GM23338 (cell line): ENCODE data around the gene TMEM139. TPM values are rescaled to one million over a fixed set of nuclear protein-coding genes. Genes with fewer than 3 reads are reported as not detected.

Source experiments
- ATAC-seq: fragments of 200-7000 bp; cut with Tn5 transposase; 3 replicates; pipeline ENCODE4 v1.9.1; 2020
- DNase-seq: peaks from one replicate; pipeline ENCODE4 v3.0.0-alpha.2; 2015; ENCODE audit warnings: low spot score
- H2AFZ ChIP-seq: fragments of 200-600 bp; sonication (generic); 2 replicates; pipeline ENCODE4 v1.8.0; 2016; ENCODE audit warnings: antibody characterized with exemption, mild to moderate bottlenecking, moderate library complexity
- H3F3A ChIP-seq: fragments of 200-600 bp; sonication (generic); replicated peaks from 2 replicates; pipeline ENCODE4 v1.8.0; 2017; ENCODE audit warnings: antibody characterized with exemption, mixed run types, low read depth
- H3K27ac ChIP-seq: fragments of 200-600 bp; sonication (generic); 2 replicates; pipeline ENCODE4 v1.6.1; 2016; ENCODE audit warnings: low read depth
- H3K27me3 ChIP-seq: fragments of 200-600 bp; sonication (generic); 2 replicates; pipeline ENCODE4 v1.8.0; 2016; ENCODE audit warnings: mild to moderate bottlenecking, mixed run types, moderate library complexity; ENCODE audit not compliant: insufficient read depth
- H3K36me3 ChIP-seq: fragments of 200-600 bp; sonication (generic); 2 replicates; pipeline ENCODE4 v1.8.0; 2016; ENCODE audit warnings: mild to moderate bottlenecking; ENCODE audit not compliant: insufficient read depth
- H3K4me1 ChIP-seq: fragments of 200-600 bp; sonication (generic); 2 replicates; pipeline ENCODE4 v1.8.0; 2016; ENCODE audit warnings: mild to moderate bottlenecking, moderate library complexity; ENCODE audit not compliant: insufficient read depth
- H3K4me2 ChIP-seq: fragments of 200-600 bp; sonication (generic); 2 replicates; pipeline ENCODE4 v1.7.1; 2017; ENCODE audit warnings: mixed run types
- H3K4me3 ChIP-seq: fragments of 200-600 bp; sonication (generic); 2 replicates; pipeline ENCODE4 v1.6.1; 2016; ENCODE audit warnings: mixed run types
- H3K79me2 ChIP-seq: fragments of 200-600 bp; sonication (generic); replicated peaks from 2 replicates; pipeline ENCODE4 v1.8.0; 2017; ENCODE audit warnings: mild to moderate bottlenecking; ENCODE audit not compliant: insufficient read depth
- H3K9me2 ChIP-seq: fragments of 200-600 bp; sonication (generic); 2 replicates; pipeline ENCODE4 v1.8.0; 2017; ENCODE audit not compliant: insufficient read depth
- H4K20me1 ChIP-seq: fragments of 200-600 bp; sonication (generic); replicated peaks from 2 replicates; pipeline ENCODE4 v1.8.0; 2017; ENCODE audit warnings: mild to moderate bottlenecking; ENCODE audit not compliant: insufficient read depth
- H3K27ac Mint-ChIP-seq: 2 replicates; pipeline ENCODE4 v1.8.0; 2020; ENCODE audit warnings: inconsistent platforms, mild to moderate bottlenecking, moderate library complexity, mixed read lengths
- H3K27me3 Mint-ChIP-seq: 3 replicates; pipeline ENCODE4 v1.8.0; 2022; ENCODE audit warnings: low read depth, mild to moderate bottlenecking, moderate library complexity, mixed read lengths, inconsistent platforms; ENCODE audit not compliant: insufficient read depth, poor library complexity
- H3K36me3 Mint-ChIP-seq: 3 replicates; pipeline ENCODE4 v1.8.0; 2021; ENCODE audit warnings: low read depth, mild to moderate bottlenecking, inconsistent platforms, moderate library complexity, mixed read lengths
- H3K4me1 Mint-ChIP-seq: 3 replicates; pipeline ENCODE4 v1.8.0; 2020; ENCODE audit warnings: mild to moderate bottlenecking, inconsistent platforms, mixed read lengths
- H3K4me3 Mint-ChIP-seq: 3 replicates; pipeline ENCODE4 v1.8.0; 2021; ENCODE audit warnings: moderate library complexity, mild to moderate bottlenecking, inconsistent platforms, mixed read lengths
- H3K9me3 Mint-ChIP-seq: 3 replicates; pipeline ENCODE4 v1.8.0; 2020; ENCODE audit warnings: moderate library complexity, mild to moderate bottlenecking, inconsistent platforms, mixed read lengths
- CREB1 ChIP-seq: fragments of 250-450 bp; sonication (Bioruptor Pico); IDR thresholded peaks from 2 replicates; pipeline ENCODE4 v1.5.0; 2020; ENCODE audit warnings: low read depth, mild to moderate bottlenecking, moderate library complexity
- ETS1 ChIP-seq: IDR thresholded peaks from 2 replicates; pipeline ENCODE4 v1.6.1; 2016; ENCODE audit warnings: antibody characterized with exemption
- EZH2 ChIP-seq: fragments of 200-600 bp; sonication (generic); IDR thresholded peaks from one replicate; pipeline ENCODE4 v1.8.0; 2017; ENCODE audit warnings: antibody characterized with exemption, mild to moderate bottlenecking, low read depth; ENCODE audit not compliant: unreplicated experiment
- JUNB ChIP-seq: IDR thresholded peaks from one replicate; pipeline ENCODE4 v1.6.1; 2016; ENCODE audit warnings: antibody characterized with exemption; ENCODE audit not compliant: unreplicated experiment
- POLR2AphosphoS5 ChIP-seq: IDR thresholded peaks from 2 replicates; pipeline ENCODE4 v1.6.1; 2016; ENCODE audit warnings: antibody characterized with exemption, low read depth
- REST ChIP-seq: IDR thresholded peaks from one replicate; pipeline ENCODE4 v1.6.1; 2018; ENCODE audit warnings: antibody characterized with exemption; ENCODE audit not compliant: unreplicated experiment
- STAT1 ChIP-seq: IDR thresholded peaks from one replicate; pipeline ENCODE4 v1.6.1; 2016; ENCODE audit warnings: antibody characterized with exemption; ENCODE audit not compliant: unreplicated experiment
- ZNF114 ChIP-seq: fragments of 250-450 bp; sonication (Bioruptor Pico); IDR thresholded peaks from 2 replicates; pipeline ENCODE4 v1.5.0; 2020; ENCODE audit warnings: mild to moderate bottlenecking, moderate library complexity
- ZNF462 ChIP-seq: fragments of 250-450 bp; sonication (Bioruptor Pico); IDR thresholded peaks from 2 replicates; pipeline ENCODE4 v1.5.0; 2020; ENCODE audit warnings: mild to moderate bottlenecking, moderate library complexity
- polyA plus RNA-seq: library from polyadenylated mRNA; unstranded; fragments of >200 nt; fragmentation: Nextera tagmentation; extraction: Ambion mirVana; gene quantifications from 2 replicates; pipeline ENCODE4 v1.2.1, GENCODE V29; 2016
- total RNA-seq: library from RNA; depleted of rRNA; stranded (reverse); fragments of >200 nt; shearing (Covaris generic); gene quantifications from 2 replicates; pipeline ENCODE4 v1.2.3, GENCODE V29; 2014

The TMEM139 gene
- total and polyA plus RNA-seq, 2 experiments from 2014 or later: 3.3 to 3.6 TPM

- H3K4me1 Mint-ChIP-seq: peaks cover 16% of the 10 kb centered on the region
- Histone ChIP-seq H3F3A (0 out of 2 replicates have a peak, but pooled peaks cover 2% of the 10 kb centered on the region), H3K4me3 (peak overlapping the region; percentile 99; the same call in 1 of the 2 replicates), H3K36me3 (peaks cover 34% of the 10 kb centered on the region), H3K27me3 (peaks cover 24% of the 10 kb centered on the region), H3K4me2 (peak overlapping the region; percentile 100; the same call in 1 of the 2 replicates), H3K9me2 (peaks cover 6% of the 10 kb centered on the region; the same call in 1 of the 2 replicates), H3K4me1 (peaks cover 19% of the 10 kb centered on the region; the same call in 1 of the 2 replicates), H3K27ac (no peak overlapping the region), H3K79me2 (peaks cover 50% of the 10 kb centered on the region), H4K20me1 (peaks cover 28% of the 10 kb centered on the region), H2AFZ (no peak overlapping the region)
- TF ChIP-seq EZH2 (no peak), POLR2AphosphoS5 (no peak), CREB1 (CRISPR knock-in tag) (no peak), STAT1 (no peak), JUNB (no peak), ZNF114 (CRISPR knock-in tag) (no peak), ETS1 (no peak), REST (no peak)
- peaks cover 16% of the 10 kb centered on the region for H3K9me3 Mint-ChIP-seq
- H3K4me3 Mint-ChIP-seq: peak overlapping the region; percentile 99; the same call in 1 of the 3 replicates
- no peak for DNase-seq
- no peak for ATAC-seq
- H3K27ac Mint-ChIP-seq: no peak overlapping the region
- H3K27me3 Mint-ChIP-seq: peaks cover 35% of the 10 kb centered on the region
- peaks cover 74% of the 10 kb centered on the region for H3K36me3 Mint-ChIP-seq
These were observed 5.5 kb downstream of the TMEM139 start for GRCh38 chr7:143290293-143290692.

GRCh38 chr7:143292876-143293275 is 8.1 kb downstream of the TMEM139 start:
- H3K4me3 Mint-ChIP-seq: no peak overlapping the region
- Histone ChIP-seq H3K4me3 (no peak overlapping the region), H3F3A (no peaks in the 10 kb centered on the region), H3K9me2 (no peaks in the 10 kb centered on the region), H3K36me3 (peaks cover 56% of the 10 kb centered on the region), H4K20me1 (peaks cover 28% of the 10 kb centered on the region), H3K27me3 (no peaks in the 10 kb centered on the region), H3K4me2 (no peak overlapping the region), H2AFZ (no peak overlapping the region), H3K27ac (no peak overlapping the region), H3K4me1 (peaks cover 11% of the 10 kb centered on the region; the same call in 1 of the 2 replicates), H3K79me2 (peaks cover 62% of the 10 kb centered on the region)
- DNase-seq: no peak
- H3K9me3 Mint-ChIP-seq: peaks cover 1% of the 10 kb centered on the region; the same call in 2 of the 3 replicates
- peaks cover 78% of the 10 kb centered on the region for H3K36me3 Mint-ChIP-seq
- no peak overlapping the region for H3K27ac Mint-ChIP-seq
- H3K4me1 Mint-ChIP-seq: peaks cover 9% of the 10 kb centered on the region
- peaks cover 9% of the 10 kb centered on the region for H3K27me3 Mint-ChIP-seq
- no peak for ATAC-seq
- TF ChIP-seq EZH2: no peak
- no peak for TF ChIP-seq JUNB
- TF ChIP-seq CREB1 (CRISPR knock-in tag): no peak
- TF ChIP-seq ZNF462 (CRISPR knock-in tag): no peak
